C4-2B (cell line): ENCODE measurements around the gene OPA3.

Experiments
- H3K27ac ChIP-seq: fragments of 450-650 bp; 2 replicates; pipeline ENCODE4 v1.5.1; 2017
- CTCF ChIP-seq: fragments of 450-650 bp; conservative IDR thresholded peaks from 2 replicates; pipeline ENCODE4 v1.5.1; 2017; ENCODE audit warnings: mild to moderate bottlenecking
- ZFX ChIP-seq: fragments of 450-650 bp; IDR thresholded peaks from 2 replicates; pipeline ENCODE4 v1.6.1; 2017

The OPA3 gene

GRCh38 chr19:45517641-45518468 is 66.7 kb downstream of the OPA3 start:
- no peak for TF ChIP-seq ZFX
- no peak for TF ChIP-seq CTCF
- no peak overlapping the region for H3K27ac ChIP-seq

- H3K27ac ChIP-seq, result no peak overlapping the region
- TF ChIP-seq CTCF, result no peak
- TF ChIP-seq ZFX, result no peak
These were observed 67.4 kb downstream of the OPA3 start for GRCh38 chr19:45517238-45517637.

- H3K27ac ChIP-seq, result no peak overlapping the region
- no peak for TF ChIP-seq CTCF
- TF ChIP-seq ZFX, result no peak
These were observed 68.7 kb downstream of the OPA3 start for GRCh38 chr19:45515807-45516401.

- H3K27ac ChIP-seq, result no peak overlapping the region; the same call in 1 of the 2 replicates
- TF ChIP-seq CTCF (no peak), ZFX (no peak)
These were observed 69.4 kb downstream of the OPA3 start for GRCh38 chr19:45515081-45515624.

GRCh38 chr19:45514376-45515051 is 70.1 kb downstream of the OPA3 start:
- no peak for TF ChIP-seq CTCF
- no peak for TF ChIP-seq ZFX
- no peak overlapping the region; the same call in 1 of the 2 replicates for H3K27ac ChIP-seq

- TF ChIP-seq CTCF, result no peak
- no peak overlapping the region for H3K27ac ChIP-seq
These were observed 71.6 kb downstream of the OPA3 start for GRCh38 chr19:45512881-45513483.
